Right atrium auricular region (tissue), 2 donors: ENCODE measurements around the gene WDR93. TPM values are rescaled to one million over a fixed set of nuclear protein-coding genes. Genes with fewer than 3 reads are reported as not detected.

Source experiments
- DNase-seq: peaks from one replicate; pipeline ENCODE4 v3.0.0-alpha.2; 2019; ENCODE audit warnings: low spot score
- H3K27ac ChIP-seq, 2 donors: fragments of 200-600 bp; sonication (generic); 1 replicate in 1 of 2; 2 replicates in 1 of 2; pipeline ENCODE4 v1.5.1; 2016 to 2019
- H3K27me3 ChIP-seq, 2 donors: fragments of 200-600 bp; sonication (generic); one replicate each; pipeline versions ENCODE4 v1.5.1 to v1.6.0; 2017 to 2019
- H3K36me3 ChIP-seq: fragments of 200-600 bp; sonication (generic); one replicate; pipeline ENCODE4 v1.5.1; 2016
- H3K4me1 ChIP-seq, 2 donors: fragments of 200-600 bp; sonication (generic); one replicate each; pipeline versions ENCODE4 v1.5.1 to v1.6.0; 2017 to 2019
- H3K4me3 ChIP-seq, 2 donors: fragments of 200-600 bp; sonication (generic); 1 replicate in 1 of 2; 2 replicates in 1 of 2; pipeline ENCODE4 v1.5.1; 2017 to 2019; ENCODE audit warnings: mild to moderate bottlenecking in 1 of 2, moderate library complexity in 1 of 2
- H3K9me3 ChIP-seq, 2 donors: fragments of 200-600 bp; sonication (generic); one replicate each; pipeline ENCODE4 v1.5.1; 2019
- CTCF ChIP-seq, 2 donors: fragments of 200-600 bp; sonication (generic); IDR thresholded peaks; one replicate each; pipeline ENCODE4 v1.5.1; 2019; ENCODE audit warnings: antibody characterized with exemption in 2 of 2
- total RNA-seq, 2 donors: library from RNA; depleted of rRNA; stranded (reverse); fragments of >200 nt; gene quantifications; one replicate each; pipeline ENCODE4 v1.1.0, GENCODE V29; 2016

Gene WDR93
- total RNA-seq, 2 donors from 2014 or later = 0.20 TPM; not detected in 1

DNA sequence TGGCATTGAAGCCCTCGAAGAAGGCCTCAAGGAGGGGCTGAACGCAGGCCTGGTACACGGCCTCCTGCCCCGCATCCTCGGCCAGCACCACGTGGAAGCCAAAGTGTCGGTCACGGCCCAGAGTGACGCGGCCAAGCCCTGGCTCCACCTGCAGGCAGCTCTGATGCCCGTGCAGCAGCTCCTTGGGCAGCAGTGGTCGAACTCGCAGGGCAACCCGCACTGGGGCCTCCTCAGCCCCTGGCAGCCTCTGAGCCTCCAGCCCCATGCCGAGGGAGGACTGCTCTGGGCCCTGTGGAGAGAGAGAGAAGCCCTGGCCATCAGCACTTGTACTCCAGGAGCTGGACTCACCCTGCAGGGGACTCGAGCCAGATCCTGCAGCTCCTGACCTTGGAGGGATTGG is 37.9 kb upstream of the WDR93 start:
- no peak overlapping the region for H3K4me3 ChIP-seq
- no peaks in the 10 kb centered on the region for H3K27me3 ChIP-seq
- H3K27ac ChIP-seq = no peak overlapping the region
- TF ChIP-seq CTCF (IDR thresholded peaks at IDR 0.05) = no peak
- H3K9me3 ChIP-seq = no peaks in the 10 kb centered on the region
- peaks cover 0 to 8% of the 10 kb centered on the region in 2 donors for H3K4me1 ChIP-seq
- no peaks in the 10 kb centered on the region for H3K36me3 ChIP-seq
- DNase-seq = no peak

GRCh38 chr15:89653578-89653977 is 37.0 kb upstream of the WDR93 start:
- H3K27ac ChIP-seq = no peak overlapping the region
- H3K4me1 ChIP-seq = peaks cover 0 to 8% of the 10 kb centered on the region in 2 donors
- DNase-seq = no peak
- no peaks in the 10 kb centered on the region for H3K36me3 ChIP-seq
- H3K9me3 ChIP-seq = no peaks in the 10 kb centered on the region
- no peaks in the 10 kb centered on the region for H3K27me3 ChIP-seq
- no peak for TF ChIP-seq CTCF (IDR thresholded peaks at IDR 0.05)
- no peak overlapping the region for H3K4me3 ChIP-seq

- Histone ChIP-seq H3K4me1 (peaks cover 0 to 8% of the 10 kb centered on the region in 2 donors), H3K27me3 (no peaks in the 10 kb centered on the region), H3K27ac (no peak overlapping the region), H3K4me3 (peak overlapping the region; percentile 60 to 67), H3K36me3 (no peaks in the 10 kb centered on the region), H3K9me3 (no peaks in the 10 kb centered on the region)
- no peak for DNase-seq
- no peak for TF ChIP-seq CTCF (IDR thresholded peaks at IDR 0.05)
Measured at GRCh38 chr15:89654301-89654761, 36.3 kb upstream of the WDR93 start.

GRCh38 chr15:89654847-89655805 is 35.5 kb upstream of the WDR93 start, which contains the start of gene KIF7:
KIF7 (minus strand) TSS chr15:89655467; CDS start chr15:89652930, 2,537 bp downstream.
- Histone ChIP-seq H3K27me3 (no peaks in the 10 kb centered on the region), H3K4me1 (peaks cover 0 to 8% of the 10 kb centered on the region in 2 donors), H3K4me3 (peak within 1 kb of the TSS; percentile 60 to 67), H3K9me3 (no peaks in the 10 kb centered on the region), H3K27ac (peak within 1 kb of the TSS; percentile 55 to 72), H3K36me3 (no peaks in the 10 kb centered on the region)
- TF ChIP-seq CTCF (IDR thresholded peaks at IDR 0.05) = no peak
- no peak for DNase-seq

- H3K36me3 ChIP-seq = no peaks in the 10 kb centered on the region
- H3K9me3 ChIP-seq = no peaks in the 10 kb centered on the region
- no peaks in the 10 kb centered on the region for H3K27me3 ChIP-seq
- no peak overlapping the region for H3K27ac ChIP-seq
- TF ChIP-seq CTCF (IDR thresholded peaks at IDR 0.05) = no peak
- DNase-seq = no peak
- peaks cover 0 to 8% of the 10 kb centered on the region in 2 donors for H3K4me1 ChIP-seq
- H3K4me3 ChIP-seq = no peak overlapping the region
Measured at GRCh38 chr15:89656116-89656815, 34.3 kb upstream of the WDR93 start.
